Measurements from ENCODE around the gene APCDD1L. TPM values are rescaled to one million over a fixed set of nuclear protein-coding genes. Genes with fewer than 3 reads are reported as not detected.

APCDD1L gene
- total RNA-seq, 1 experiment from 2014 or later, result 2.4 TPM

DNA sequence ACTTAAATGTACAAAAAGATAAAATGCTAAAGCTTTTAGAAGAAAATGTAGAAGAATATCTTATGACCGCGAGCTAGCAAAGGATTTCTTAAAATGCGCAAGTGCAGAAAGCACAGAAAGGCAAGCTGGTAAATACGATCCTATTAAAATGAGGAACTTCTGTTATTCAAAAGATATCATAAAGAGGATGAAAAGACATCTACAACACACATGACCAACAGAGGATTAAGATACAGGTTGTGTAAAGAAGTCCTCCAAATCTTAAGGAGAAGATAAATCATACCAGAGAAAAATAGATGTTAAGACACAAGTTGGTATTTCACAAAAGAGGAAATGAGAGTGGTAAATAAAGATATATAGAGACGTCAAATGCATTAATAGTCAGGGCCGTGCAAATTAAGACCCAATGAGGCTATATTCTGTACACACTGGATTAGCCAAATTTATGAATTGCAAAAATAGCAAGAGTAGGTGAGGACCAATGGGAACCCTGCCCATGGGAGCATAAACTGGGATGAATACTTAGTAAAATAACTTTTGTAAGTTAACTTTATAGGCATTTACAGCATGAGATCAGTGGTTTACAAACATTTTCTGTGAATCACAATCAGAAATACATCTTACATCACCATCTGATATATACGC lies 23.0 kb downstream of the APCDD1L start (continued):
- TF ChIP-seq, protein P1, sequence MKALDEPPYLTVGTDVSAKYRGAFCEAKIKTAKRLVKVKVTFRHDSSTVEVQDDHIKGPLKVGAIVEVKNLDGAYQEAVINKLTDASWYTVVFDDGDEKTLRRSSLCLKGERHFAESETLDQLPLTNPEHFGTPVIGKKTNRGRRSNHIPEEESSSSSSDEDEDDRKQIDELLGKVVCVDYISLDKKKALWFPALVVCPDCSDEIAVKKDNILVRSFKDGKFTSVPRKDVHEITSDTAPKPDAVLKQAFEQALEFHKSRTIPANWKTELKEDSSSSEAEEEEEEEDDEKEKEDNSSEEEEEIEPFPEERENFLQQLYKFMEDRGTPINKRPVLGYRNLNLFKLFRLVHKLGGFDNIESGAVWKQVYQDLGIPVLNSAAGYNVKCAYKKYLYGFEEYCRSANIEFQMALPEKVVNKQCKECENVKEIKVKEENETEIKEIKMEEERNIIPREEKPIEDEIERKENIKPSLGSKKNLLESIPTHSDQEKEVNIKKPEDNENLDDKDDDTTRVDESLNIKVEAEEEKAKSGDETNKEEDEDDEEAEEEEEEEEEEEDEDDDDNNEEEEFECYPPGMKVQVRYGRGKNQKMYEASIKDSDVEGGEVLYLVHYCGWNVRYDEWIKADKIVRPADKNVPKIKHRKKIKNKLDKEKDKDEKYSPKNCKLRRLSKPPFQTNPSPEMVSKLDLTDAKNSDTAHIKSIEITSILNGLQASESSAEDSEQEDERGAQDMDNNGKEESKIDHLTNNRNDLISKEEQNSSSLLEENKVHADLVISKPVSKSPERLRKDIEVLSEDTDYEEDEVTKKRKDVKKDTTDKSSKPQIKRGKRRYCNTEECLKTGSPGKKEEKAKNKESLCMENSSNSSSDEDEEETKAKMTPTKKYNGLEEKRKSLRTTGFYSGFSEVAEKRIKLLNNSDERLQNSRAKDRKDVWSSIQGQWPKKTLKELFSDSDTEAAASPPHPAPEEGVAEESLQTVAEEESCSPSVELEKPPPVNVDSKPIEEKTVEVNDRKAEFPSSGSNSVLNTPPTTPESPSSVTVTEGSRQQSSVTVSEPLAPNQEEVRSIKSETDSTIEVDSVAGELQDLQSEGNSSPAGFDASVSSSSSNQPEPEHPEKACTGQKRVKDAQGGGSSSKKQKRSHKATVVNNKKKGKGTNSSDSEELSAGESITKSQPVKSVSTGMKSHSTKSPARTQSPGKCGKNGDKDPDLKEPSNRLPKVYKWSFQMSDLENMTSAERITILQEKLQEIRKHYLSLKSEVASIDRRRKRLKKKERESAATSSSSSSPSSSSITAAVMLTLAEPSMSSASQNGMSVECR (CRISPR knock-in tag; IDR thresholded peaks at IDR 0.05; ENCODE audit: borderline replicate concordance), result no peak
- no peak for TF ChIP-seq KAT7 (CRISPR knock-in tag; IDR thresholded peaks at IDR 0.05; ENCODE audit: borderline replicate concordance)

DNA sequence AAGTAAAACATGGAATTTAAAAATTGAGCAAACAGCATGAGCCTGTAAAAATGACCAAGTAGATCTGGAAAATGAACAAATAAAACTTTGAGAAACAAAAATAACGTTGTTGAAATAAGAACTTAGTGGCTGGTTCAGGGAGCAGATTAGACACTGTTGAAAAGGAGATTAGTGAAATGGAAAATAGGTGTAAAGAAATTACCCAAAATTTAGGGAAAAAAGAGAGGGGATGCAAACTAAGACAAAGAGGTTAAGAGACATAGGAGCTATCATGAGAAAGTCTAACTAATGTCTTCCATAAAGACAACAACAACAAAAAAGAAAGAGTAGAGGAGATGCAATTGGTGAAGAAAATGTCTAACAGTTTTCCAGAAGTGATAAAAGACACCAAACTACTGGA lies 29.0 kb downstream of the APCDD1L start:
- Mint-ChIP-seq H3K4me3 (no peak overlapping the region), H3K27me3 (ENCODE audit: low read depth) (no peaks in the 10 kb centered on the region), H3K9me3 (peaks cover 40% of the 10 kb centered on the region), H3K27ac (no peak overlapping the region), H3K36me3 (peaks cover 18% of the 10 kb centered on the region), H3K4me1 (peaks cover 10% of the 10 kb centered on the region)
- ATAC-seq, result no peak
- CTCF ChIA-PET, result interaction anchor here (1.1 kb wide), 1 partner anchor 165 kb away, joined by 3 read pairs; the partner anchor contains the start of gene STX16
- TF ChIP-seq ZNF121 (CRISPR knock-in tag; IDR thresholded peaks at IDR 0.05) (no peak), ZNF138 (CRISPR knock-in tag; conservative IDR thresholded peaks at IDR 0.05) (no peak), ZNF263 (CRISPR knock-in tag; IDR thresholded peaks at IDR 0.05; ENCODE audit: low read depth) (no peak)
- TF ChIP-seq, protein P2, sequence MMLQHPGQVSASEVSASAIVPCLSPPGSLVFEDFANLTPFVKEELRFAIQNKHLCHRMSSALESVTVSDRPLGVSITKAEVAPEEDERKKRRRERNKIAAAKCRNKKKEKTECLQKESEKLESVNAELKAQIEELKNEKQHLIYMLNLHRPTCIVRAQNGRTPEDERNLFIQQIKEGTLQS (CRISPR knock-in tag; conservative IDR thresholded peaks at IDR 0.05), result no peak
- DNase-seq (ENCODE audit: low spot score), result no peak
- POLR2A ChIA-PET, result no interaction called here

DNA sequence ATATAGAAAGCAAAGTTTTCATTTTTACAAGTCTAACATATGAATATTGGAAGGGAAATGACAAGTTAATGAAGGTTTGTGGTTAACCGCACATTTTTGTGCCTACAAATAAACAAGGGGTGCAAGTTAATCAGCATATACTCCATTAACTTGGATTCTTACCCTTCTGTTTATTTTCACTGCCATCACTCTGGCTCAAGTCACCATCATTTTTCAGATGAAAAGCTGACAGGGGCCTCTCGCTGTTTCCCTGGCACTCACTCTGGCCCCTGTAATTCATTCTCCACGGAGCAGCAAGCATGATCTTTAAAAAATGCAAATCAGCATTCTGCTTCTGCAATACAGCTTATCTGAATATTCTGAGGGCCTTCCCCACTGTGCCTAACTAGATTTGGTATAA lies 29.8 kb downstream of the APCDD1L start:
- peaks cover 40% of the 10 kb centered on the region for H3K9me3 Mint-ChIP-seq
- H3K27me3 Mint-ChIP-seq (ENCODE audit: low read depth), result no peaks in the 10 kb centered on the region
- DNase-seq (ENCODE audit: low spot score) (no peak), ATAC-seq (no peak)
- POLR2A ChIA-PET, result no interaction called here
- no peak overlapping the region for H3K4me3 Mint-ChIP-seq
- no peak overlapping the region for H3K27ac Mint-ChIP-seq
- H3K4me1 Mint-ChIP-seq, result peaks cover 10% of the 10 kb centered on the region
- peaks cover 18% of the 10 kb centered on the region for H3K36me3 Mint-ChIP-seq
- TF ChIP-seq JAZF1 (CRISPR knock-in tag; IDR thresholded peaks at IDR 0.05), result no peak
- TF ChIP-seq, protein P3, sequence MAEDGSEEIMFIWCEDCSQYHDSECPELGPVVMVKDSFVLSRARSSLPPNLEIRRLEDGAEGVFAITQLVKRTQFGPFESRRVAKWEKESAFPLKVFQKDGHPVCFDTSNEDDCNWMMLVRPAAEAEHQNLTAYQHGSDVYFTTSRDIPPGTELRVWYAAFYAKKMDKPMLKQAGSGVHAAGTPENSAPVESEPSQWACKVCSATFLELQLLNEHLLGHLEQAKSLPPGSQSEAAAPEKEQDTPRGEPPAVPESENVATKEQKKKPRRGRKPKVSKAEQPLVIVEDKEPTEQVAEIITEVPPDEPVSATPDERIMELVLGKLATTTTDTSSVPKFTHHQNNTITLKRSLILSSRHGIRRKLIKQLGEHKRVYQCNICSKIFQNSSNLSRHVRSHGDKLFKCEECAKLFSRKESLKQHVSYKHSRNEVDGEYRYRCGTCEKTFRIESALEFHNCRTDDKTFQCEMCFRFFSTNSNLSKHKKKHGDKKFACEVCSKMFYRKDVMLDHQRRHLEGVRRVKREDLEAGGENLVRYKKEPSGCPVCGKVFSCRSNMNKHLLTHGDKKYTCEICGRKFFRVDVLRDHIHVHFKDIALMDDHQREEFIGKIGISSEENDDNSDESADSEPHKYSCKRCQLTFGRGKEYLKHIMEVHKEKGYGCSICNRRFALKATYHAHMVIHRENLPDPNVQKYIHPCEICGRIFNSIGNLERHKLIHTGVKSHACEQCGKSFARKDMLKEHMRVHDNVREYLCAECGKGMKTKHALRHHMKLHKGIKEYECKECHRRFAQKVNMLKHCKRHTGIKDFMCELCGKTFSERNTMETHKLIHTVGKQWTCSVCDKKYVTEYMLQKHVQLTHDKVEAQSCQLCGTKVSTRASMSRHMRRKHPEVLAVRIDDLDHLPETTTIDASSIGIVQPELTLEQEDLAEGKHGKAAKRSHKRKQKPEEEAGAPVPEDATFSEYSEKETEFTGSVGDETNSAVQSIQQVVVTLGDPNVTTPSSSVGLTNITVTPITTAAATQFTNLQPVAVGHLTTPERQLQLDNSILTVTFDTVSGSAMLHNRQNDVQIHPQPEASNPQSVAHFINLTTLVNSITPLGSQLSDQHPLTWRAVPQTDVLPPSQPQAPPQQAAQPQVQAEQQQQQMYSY (CRISPR knock-in tag; IDR thresholded peaks at IDR 0.05), result no peak
- CTCF ChIA-PET, result interaction anchor here (1.1 kb wide), 1 partner anchor 166 kb away, joined by 3 read pairs; the partner anchor contains the start of gene STX16

DNA sequence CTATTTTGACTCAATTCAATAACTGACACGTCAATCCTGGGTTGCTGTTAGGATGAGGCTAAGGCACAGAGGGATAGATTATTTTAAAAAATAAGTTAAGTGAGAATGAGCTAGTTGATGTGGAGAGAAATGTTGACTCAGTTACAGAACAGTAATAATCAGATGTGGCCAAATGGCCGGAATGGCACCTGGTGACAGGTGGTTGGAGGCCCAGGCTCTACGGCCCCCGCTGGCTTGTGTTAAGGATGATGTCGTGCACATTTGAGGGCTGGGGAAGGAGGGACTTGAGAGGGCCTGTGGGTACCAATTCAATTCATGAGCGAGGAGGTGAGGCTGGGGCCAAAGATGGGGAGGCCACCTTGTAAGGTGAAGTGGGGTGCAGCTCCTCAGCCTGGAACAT lies 31.7 kb downstream of the APCDD1L start:
- CTCF ChIA-PET, result interaction anchor here (0.9 to 4.6 kb wide), 3 partner anchors 12 to 355 kb away, joined by 3 to 119 read pairs (median 3); partner anchors contain the start of gene STX16
- ATAC-seq, result no peak
- DNase-seq (ENCODE audit: low spot score), result no peak
- POLR2A ChIA-PET, result no interaction called here
- H3K27ac Mint-ChIP-seq, result no peak overlapping the region
- H3K27me3 Mint-ChIP-seq (ENCODE audit: low read depth), result peaks cover 3% of the 10 kb centered on the region; the same call in 1 of the 2 replicates
- no peak overlapping the region for H3K4me3 Mint-ChIP-seq
- TF ChIP-seq TEAD1 (CRISPR knock-in tag; IDR thresholded peaks at IDR 0.05) (no peak), JAZF1 (CRISPR knock-in tag; IDR thresholded peaks at IDR 0.05) (no peak), ZNF138 (CRISPR knock-in tag; conservative IDR thresholded peaks at IDR 0.05) (no peak), RELA (CRISPR knock-in tag; IDR thresholded peaks at IDR 0.05; ENCODE audit: borderline replicate concordance) (no peak)
- TF ChIP-seq, protein P4, sequence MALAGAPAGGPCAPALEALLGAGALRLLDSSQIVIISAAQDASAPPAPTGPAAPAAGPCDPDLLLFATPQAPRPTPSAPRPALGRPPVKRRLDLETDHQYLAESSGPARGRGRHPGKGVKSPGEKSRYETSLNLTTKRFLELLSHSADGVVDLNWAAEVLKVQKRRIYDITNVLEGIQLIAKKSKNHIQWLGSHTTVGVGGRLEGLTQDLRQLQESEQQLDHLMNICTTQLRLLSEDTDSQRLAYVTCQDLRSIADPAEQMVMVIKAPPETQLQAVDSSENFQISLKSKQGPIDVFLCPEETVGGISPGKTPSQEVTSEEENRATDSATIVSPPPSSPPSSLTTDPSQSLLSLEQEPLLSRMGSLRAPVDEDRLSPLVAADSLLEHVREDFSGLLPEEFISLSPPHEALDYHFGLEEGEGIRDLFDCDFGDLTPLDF (CRISPR knock-in tag; IDR thresholded peaks at IDR 0.05), result no peak
- TF ChIP-seq, protein P5, sequence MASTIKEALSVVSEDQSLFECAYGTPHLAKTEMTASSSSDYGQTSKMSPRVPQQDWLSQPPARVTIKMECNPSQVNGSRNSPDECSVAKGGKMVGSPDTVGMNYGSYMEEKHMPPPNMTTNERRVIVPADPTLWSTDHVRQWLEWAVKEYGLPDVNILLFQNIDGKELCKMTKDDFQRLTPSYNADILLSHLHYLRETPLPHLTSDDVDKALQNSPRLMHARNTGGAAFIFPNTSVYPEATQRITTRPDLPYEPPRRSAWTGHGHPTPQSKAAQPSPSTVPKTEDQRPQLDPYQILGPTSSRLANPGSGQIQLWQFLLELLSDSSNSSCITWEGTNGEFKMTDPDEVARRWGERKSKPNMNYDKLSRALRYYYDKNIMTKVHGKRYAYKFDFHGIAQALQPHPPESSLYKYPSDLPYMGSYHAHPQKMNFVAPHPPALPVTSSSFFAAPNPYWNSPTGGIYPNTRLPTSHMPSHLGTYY (CRISPR knock-in tag; IDR thresholded peaks at IDR 0.05), result no peak
- TF ChIP-seq, protein P6, sequence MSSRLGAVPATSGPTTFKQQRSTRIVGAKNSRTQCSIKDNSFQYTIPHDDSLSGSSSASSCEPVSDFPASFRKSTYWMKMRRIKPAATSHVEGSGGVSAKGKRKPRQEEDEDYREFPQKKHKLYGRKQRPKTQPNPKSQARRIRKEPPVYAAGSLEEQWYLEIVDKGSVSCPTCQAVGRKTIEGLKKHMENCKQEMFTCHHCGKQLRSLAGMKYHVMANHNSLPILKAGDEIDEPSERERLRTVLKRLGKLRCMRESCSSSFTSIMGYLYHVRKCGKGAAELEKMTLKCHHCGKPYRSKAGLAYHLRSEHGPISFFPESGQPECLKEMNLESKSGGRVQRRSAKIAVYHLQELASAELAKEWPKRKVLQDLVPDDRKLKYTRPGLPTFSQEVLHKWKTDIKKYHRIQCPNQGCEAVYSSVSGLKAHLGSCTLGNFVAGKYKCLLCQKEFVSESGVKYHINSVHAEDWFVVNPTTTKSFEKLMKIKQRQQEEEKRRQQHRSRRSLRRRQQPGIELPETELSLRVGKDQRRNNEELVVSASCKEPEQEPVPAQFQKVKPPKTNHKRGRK (CRISPR knock-in tag; IDR thresholded peaks at IDR 0.05; ENCODE audit: borderline replicate concordance), result no peak
- peaks cover 41% of the 10 kb centered on the region for H3K9me3 Mint-ChIP-seq
- peaks cover 10% of the 10 kb centered on the region for H3K4me1 Mint-ChIP-seq
- H3K36me3 Mint-ChIP-seq, result peaks cover 20% of the 10 kb centered on the region
